Ovary (tissue), 9 donors: ENCODE data around the gene IFITM2. TPM values are rescaled to one million over a fixed set of nuclear protein-coding genes. Genes with fewer than 3 reads are reported as not detected.
A peak's percentile ranks its signal among the peaks of the same experiment; 100 is the strongest.
"Not testable (repeated sequence)": the region's sequence is repeated elsewhere in the genome, so short reads cannot be mapped to it uniquely, and the experiment has no call there.

Experiments used
- DNase-seq, 5 donors: peaks; one replicate each; pipeline ENCODE4 v3.0.0-alpha.2; 2019 to 2020
- H3K27ac ChIP-seq, 2 donors: fragments of 200-600 bp; one replicate each; pipeline versions ENCODE4 v1.5.1 to v1.8.0; 2019 to 2022
- H3K27me3 ChIP-seq: fragments of 200-600 bp; one replicate; pipeline ENCODE4 v1.8.0; 2022
- H3K36me3 ChIP-seq: fragments of 200-600 bp; sonication (generic); one replicate; pipeline ENCODE4 v1.5.1; 2019
- H3K4me1 ChIP-seq: one replicate; pipeline ENCODE4 v1.8.1; 2013; ENCODE audit warnings: mild to moderate bottlenecking, moderate library complexity; ENCODE audit not compliant: insufficient read depth
- H3K4me3 ChIP-seq: fragments of 200-600 bp; sonication (generic); one replicate; pipeline ENCODE4 v1.5.1; 2017
- H3K9me3 ChIP-seq, 2 donors: fragments of 200-600 bp in 1 of 2; sonication (generic) in 1 of 2; one replicate each; pipeline versions ENCODE4 v1.5.1 to v1.8.1; 2013 to 2019; ENCODE audit warnings: mild to moderate bottlenecking in 1 of 2, moderate library complexity in 1 of 2
- CTCF ChIP-seq, 3 donors: fragments of 450-650 bp in 2 of 3; fragments of 200-600 bp in 1 of 3; IDR thresholded peaks; one replicate each; pipeline versions ENCODE4 v1.5.1 to v1.8.0; 2016 to 2022; ENCODE audit warnings: antibody characterized with exemption in 3 of 3, mild to moderate bottlenecking in 1 of 3
- EP300 ChIP-seq: sonication (generic); formaldehyde crosslinking; IDR thresholded peaks from one replicate; pipeline ENCODE4 v1.6.1; 2017; ENCODE audit warnings: antibody characterized with exemption
- POLR2A ChIP-seq: fragments of 450-650 bp; IDR thresholded peaks from one replicate; pipeline ENCODE4 v1.6.1; 2017; ENCODE audit warnings: antibody characterized with exemption, mild to moderate bottlenecking, moderate library complexity
- WGBS, 3 donors: extraction: QIAGEN DNeasy Blood & Tissue Kit in 1 of 3; methylation state at CpG; one replicate each; pipeline versions ENCODE4 v1.1.5 to v1.1.7; 2013 to 2017; 5-methylcytosine and 5-hydroxymethylcytosine counted together
- intact Hi-C, 4 donors: fragments of 100-400 bp; cut with DNase I; formaldehyde crosslinking; loops; one replicate each; pipeline versions ENCODE4 v1.11.0 to v1.15.1; 2022 to 2023
- polyA plus RNA-seq, 2 donors: library from polyadenylated mRNA; stranded (reverse); fragments of 200-250 nt in 1 of 2; fragments of 350-450 nt in 1 of 2; fragmentation: Illumina TruSeq in 1 of 2; extraction: RNeasy Lipid Tissue Mini Kit (QIAGEN cat#74804) in 1 of 2; gene quantifications; one replicate each; pipeline ENCODE4 v1.2.3, GENCODE V29; 2013 to 2014
- total RNA-seq, 7 donors: library from RNA; depleted of rRNA in 2 of 7; stranded (reverse); fragments of >200 nt in 2 of 7; fragmentation: NEBNext Ultra II Directional in 3 of 7; extraction: Animal tissue kit (Norgen Biotek cat#: 25700) in 3 of 7; gene quantifications; one replicate each; pipeline versions ENCODE4 v1.1.0 to v1.2.4, GENCODE V29; 2016 to 2023
- donor health status: DM: no; HTN: no; CAD: no; lungs with moderate emphysema.
- donor health status: DM: no; HTN: no; CAD: no.
- donor health status: Bipolar disorder and iron deficiency.
- donor health status: DM: yes; HTN: yes; CAD: no.
- donor health status: DM: no; HTN: no; CAD: no.
- donor health status: DM: yes; HTN: yes; CAD: no.

The IFITM2 gene
- total and polyA plus RNA-seq, 9 donors, result 207 to 1,149 (median 546) TPM

GRCh38 chr11:313787-314553, 6.4 kb downstream of the IFITM2 start, which contains the start of gene IFITM1:
Gene IFITM1 (plus strand): TSS chr11:314040. CDS start chr11:314171, 131 bp downstream.
- intact Hi-C loops, result loop anchor here in 1 of 4 donors (2.0 kb wide), 1 partner anchor 41 kb away; no protein-coding TSS in a partner anchor
- Histone ChIP-seq H3K9me3 (no peaks in the 10 kb centered on the region), H3K4me1 (peaks cover 20% of the 10 kb centered on the region), H3K4me3 (peak within 1 kb of the TSS; percentile 76), H3K27me3 (no peaks in the 10 kb centered on the region), H3K36me3 (no peaks in the 10 kb centered on the region), H3K27ac (peak within 1 kb of the TSS; percentile 79 to 88)
- peak in 3 of 5 donors; percentile 58 to 73 (median 71) for DNase-seq
- 0 to 7% (median 3%) methylated on average over 18 of the region's 18 CpGs for WGBS, 3 donors
- TF ChIP-seq CTCF (IDR thresholded peaks at IDR 0.05) (no peak), EP300 (peak; percentile 4), POLR2A (peak; percentile 91)

- Histone ChIP-seq H3K4me1 (peaks cover 17% of the 10 kb centered on the region), H3K4me3 (peak overlapping the region; percentile 76), H3K27ac (peak overlapping the region; percentile 79 to 88)
- WGBS, 3 donors, result 0 to 4% (median 0%) methylated on average over 6 of the region's 6 CpGs
- H3K9me3 ChIP-seq, H3K27me3 ChIP-seq, DNase-seq, H3K36me3 ChIP-seq, intact Hi-C loops: not testable (repeated sequence)
These were observed 6.9 kb downstream of the IFITM2 start for GRCh38 chr11:314554-314875.

GRCh38 chr11:315051-315481, 7.5 kb downstream of the IFITM2 start:
- WGBS, 3 donors, result 7 to 24% (median 9%) methylated on average over 9 of the region's 9 CpGs
- no peak for DNase-seq
- intact Hi-C loops, result no loop called here
- H3K27ac ChIP-seq, result peak overlapping the region; percentile 88 to 89
- TF ChIP-seq EP300 (no peak), CTCF (IDR thresholded peaks at IDR 0.05) (no peak), POLR2A (no peak)
- peaks cover 15% of the 10 kb centered on the region for H3K4me1 ChIP-seq
- no peaks in the 10 kb centered on the region for H3K9me3 ChIP-seq
- H3K36me3 ChIP-seq, result no peaks in the 10 kb centered on the region
- peak overlapping the region; percentile 76 for H3K4me3 ChIP-seq
- H3K27me3 ChIP-seq, result no peaks in the 10 kb centered on the region

GRCh38 chr11:315516-315994, 7.9 kb downstream of the IFITM2 start:
- TF ChIP-seq EP300, result no peak
- no peak for TF ChIP-seq CTCF (IDR thresholded peaks at IDR 0.05)
- TF ChIP-seq POLR2A, result no peak
- peaks cover 15% of the 10 kb centered on the region for H3K4me1 ChIP-seq
- WGBS, 3 donors, result 7 to 15% (median 13%) methylated on average over 4 to 32 of the region's 32 CpGs
- no peaks in the 10 kb centered on the region for H3K9me3 ChIP-seq
- peak overlapping the region; percentile 88 to 89 for H3K27ac ChIP-seq
- no peaks in the 10 kb centered on the region for H3K27me3 ChIP-seq
- H3K4me3 ChIP-seq, result peak overlapping the region; percentile 76
- peak in 1 of 5 donors; percentile 52 for DNase-seq
- no peaks in the 10 kb centered on the region for H3K36me3 ChIP-seq
- intact Hi-C loops, result no loop called here
